ENCODE results near the gene OTUD6A. TPM values are rescaled to one million over a fixed set of nuclear protein-coding genes. Genes with fewer than 3 reads are reported as not detected.
A peak's percentile ranks its signal among the peaks of the same experiment; 100 is the strongest.

The OTUD6A gene
- polyA plus RNA-seq, 3 donors = not detected

DNA sequence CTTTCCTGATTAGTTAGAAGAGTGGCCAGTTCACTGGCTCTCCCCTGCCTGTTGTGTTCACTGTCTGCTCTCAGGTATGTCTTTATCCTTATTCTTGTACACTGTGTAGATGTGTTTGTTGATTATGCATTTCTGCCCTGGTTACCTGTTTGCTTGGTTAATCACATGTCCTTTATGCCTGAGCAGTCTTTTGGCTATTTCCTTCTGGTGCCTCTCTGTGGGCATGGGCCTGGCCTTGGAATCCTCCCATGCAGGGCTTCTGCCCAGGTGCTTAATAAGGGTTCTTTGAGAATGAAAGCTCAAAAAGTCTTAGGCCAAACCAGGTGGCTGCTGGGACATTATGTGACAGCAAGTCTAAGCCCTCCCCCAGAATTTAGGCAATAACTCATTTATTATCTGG, 26.5 kb downstream of the OTUD6A start:
- no peaks in the 10 kb centered on the region for H3K79me2 ChIP-seq (ENCODE audit: insufficient read depth, low read length)
- TF ChIP-seq, protein P1, sequence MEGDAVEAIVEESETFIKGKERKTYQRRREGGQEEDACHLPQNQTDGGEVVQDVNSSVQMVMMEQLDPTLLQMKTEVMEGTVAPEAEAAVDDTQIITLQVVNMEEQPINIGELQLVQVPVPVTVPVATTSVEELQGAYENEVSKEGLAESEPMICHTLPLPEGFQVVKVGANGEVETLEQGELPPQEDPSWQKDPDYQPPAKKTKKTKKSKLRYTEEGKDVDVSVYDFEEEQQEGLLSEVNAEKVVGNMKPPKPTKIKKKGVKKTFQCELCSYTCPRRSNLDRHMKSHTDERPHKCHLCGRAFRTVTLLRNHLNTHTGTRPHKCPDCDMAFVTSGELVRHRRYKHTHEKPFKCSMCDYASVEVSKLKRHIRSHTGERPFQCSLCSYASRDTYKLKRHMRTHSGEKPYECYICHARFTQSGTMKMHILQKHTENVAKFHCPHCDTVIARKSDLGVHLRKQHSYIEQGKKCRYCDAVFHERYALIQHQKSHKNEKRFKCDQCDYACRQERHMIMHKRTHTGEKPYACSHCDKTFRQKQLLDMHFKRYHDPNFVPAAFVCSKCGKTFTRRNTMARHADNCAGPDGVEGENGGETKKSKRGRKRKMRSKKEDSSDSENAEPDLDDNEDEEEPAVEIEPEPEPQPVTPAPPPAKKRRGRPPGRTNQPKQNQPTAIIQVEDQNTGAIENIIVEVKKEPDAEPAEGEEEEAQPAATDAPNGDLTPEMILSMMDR (IDR thresholded peaks at IDR 0.05) = no peak
- no peak overlapping the region for H3K27ac ChIP-seq (ENCODE audit: low read depth in 1 of 2, low read length in 2 of 2)
- no peaks in the 10 kb centered on the region for H4K20me1 ChIP-seq (ENCODE audit: insufficient read depth, low read length)
- H3K9ac ChIP-seq (ENCODE audit: insufficient read depth, low read length, poor library complexity, severe bottlenecking) = no peak overlapping the region
- Mint-ChIP-seq H3K4me3 (no peak overlapping the region), H3K36me3 (no peaks in the 10 kb centered on the region), H3K27ac (no peak overlapping the region), H3K9me3 (no peaks in the 10 kb centered on the region), H3K27me3 (ENCODE audit: low read depth in 3 of 3) (peaks cover 3 to 5% (median 3%) of the 10 kb centered on the region in 3 donors), H3K4me1 (no peaks in the 10 kb centered on the region)
- no peaks in the 10 kb centered on the region for H3K36me3 ChIP-seq (replicated peaks in 1 of 2; ENCODE audit: control insufficient read depth in 1 of 2, insufficient read depth in 2 of 2, low read length in 2 of 2)
- no peaks in the 10 kb centered on the region for H3K4me1 ChIP-seq (ENCODE audit: control insufficient read depth in 1 of 2, insufficient read depth in 2 of 2, low read length in 2 of 2)
- no peak overlapping the region for H2AFZ ChIP-seq (ENCODE audit: insufficient read depth, low read depth, low read length, poor library complexity, severe bottlenecking)
- DNase-seq = no peak
- H3K27me3 ChIP-seq (ENCODE audit: control insufficient read depth in 2 of 2, insufficient read depth in 2 of 2, low read length in 2 of 2) = no peaks in the 10 kb centered on the region
- no peak overlapping the region for H3K4me3 ChIP-seq (replicated peaks in 1 of 3; ENCODE audit: low read depth in 2 of 3, low read length in 3 of 3)
- intact Hi-C loops (cut with micrococcal nuclease) = no loop called here
- H3K4me2 ChIP-seq (replicated peaks; ENCODE audit: extremely low read depth, low read length, poor library complexity, severe bottlenecking) = no peak overlapping the region
- H3K9me3 ChIP-seq (replicated peaks in 1 of 2; ENCODE audit: control insufficient read depth in 1 of 2, insufficient read depth in 1 of 2, low read length in 2 of 2) = no peaks in the 10 kb centered on the region

DNA sequence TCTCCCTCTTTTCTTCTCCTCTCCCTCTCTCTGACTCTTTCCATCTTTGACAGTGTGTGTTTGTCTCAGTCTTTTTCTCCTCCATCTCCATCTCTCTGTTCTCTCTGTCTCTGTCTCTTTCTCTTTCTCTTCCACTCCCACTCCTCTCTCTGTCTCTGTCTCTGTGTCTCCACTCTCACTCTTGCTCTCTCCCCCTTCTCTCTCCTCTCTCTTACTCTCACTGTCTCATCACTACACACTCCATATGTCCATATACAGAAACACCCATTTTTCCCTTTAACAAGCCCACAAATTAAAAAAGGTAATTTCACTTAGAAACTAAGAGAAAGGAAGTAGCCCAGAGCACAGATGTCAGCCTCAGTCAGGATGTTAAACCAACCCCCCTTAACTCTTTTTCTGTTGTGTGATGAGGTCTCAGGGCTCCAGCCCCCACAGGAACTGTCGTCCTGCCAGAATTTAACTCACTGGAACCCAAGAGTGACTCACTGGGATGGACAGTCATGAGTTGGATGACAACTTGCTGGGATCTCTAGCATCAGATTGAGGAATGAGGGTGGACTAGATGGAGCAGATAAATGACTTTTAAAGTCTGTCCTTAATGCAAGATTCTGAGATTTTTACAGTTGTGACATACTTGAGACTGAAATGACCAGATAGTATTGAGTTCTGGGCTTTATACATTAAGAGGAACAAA, 27.5 kb downstream of the OTUD6A start:
- H3K9me3 ChIP-seq (replicated peaks in 1 of 2; ENCODE audit: control insufficient read depth in 1 of 2, insufficient read depth in 1 of 2, low read length in 2 of 2) = no peaks in the 10 kb centered on the region
- TF ChIP-seq, protein P1 (IDR thresholded peaks at IDR 0.05) = no peak
- H4K20me1 ChIP-seq (ENCODE audit: insufficient read depth, low read length) = no peaks in the 10 kb centered on the region
- Mint-ChIP-seq H3K27me3 (ENCODE audit: low read depth in 3 of 3) (peaks cover 3 to 5% (median 3%) of the 10 kb centered on the region in 3 donors), H3K4me3 (peak overlapping the region in 1 of 2 donors; percentile 25), H3K27ac (no peak overlapping the region), H3K36me3 (no peaks in the 10 kb centered on the region), H3K4me1 (no peaks in the 10 kb centered on the region), H3K9me3 (no peaks in the 10 kb centered on the region)
- intact Hi-C loops (cut with micrococcal nuclease) = loop anchor here in 1 of 2 donors (10.0 kb wide), 1 partner anchor 555 kb away; no protein-coding TSS in a partner anchor
- no peaks in the 10 kb centered on the region for H3K27me3 ChIP-seq (ENCODE audit: control insufficient read depth in 2 of 2, insufficient read depth in 2 of 2, low read length in 2 of 2)
- no peak overlapping the region for H3K9ac ChIP-seq (ENCODE audit: insufficient read depth, low read length, poor library complexity, severe bottlenecking)
- no peak for DNase-seq
- WGBS (ENCODE audit: insufficient coverage) = no CpG with 5 or more reads among the region's 1 CpG
- H3K79me2 ChIP-seq (ENCODE audit: insufficient read depth, low read length) = no peaks in the 10 kb centered on the region
- H3K36me3 ChIP-seq (replicated peaks in 1 of 2; ENCODE audit: control insufficient read depth in 1 of 2, insufficient read depth in 2 of 2, low read length in 2 of 2) = no peaks in the 10 kb centered on the region
- H2AFZ ChIP-seq (ENCODE audit: insufficient read depth, low read depth, low read length, poor library complexity, severe bottlenecking) = no peak overlapping the region
- no peak overlapping the region for H3K4me3 ChIP-seq (replicated peaks in 1 of 3; ENCODE audit: low read depth in 2 of 3, low read length in 3 of 3)
- H3K4me2 ChIP-seq (replicated peaks; ENCODE audit: extremely low read depth, low read length, poor library complexity, severe bottlenecking) = no peak overlapping the region
- H3K27ac ChIP-seq (ENCODE audit: low read depth in 1 of 2, low read length in 2 of 2) = no peak overlapping the region
- no peaks in the 10 kb centered on the region for H3K4me1 ChIP-seq (ENCODE audit: control insufficient read depth in 1 of 2, insufficient read depth in 2 of 2, low read length in 2 of 2)
